GM18909 (cell line): ENCODE measurements around the gene CD83.
"Not testable (repeated sequence)": the region's sequence is repeated elsewhere in the genome, so short reads cannot be mapped to it uniquely, and the experiment has no call there.

Experiments
- ATAC-seq: cut with Tn5 transposase; IDR thresholded peaks from one replicate; pipeline ENCODE4 v1.9.1; 2021; ENCODE audit warnings: mild to moderate bottlenecking; ENCODE audit not compliant: unreplicated experiment, poor library complexity

Gene CD83

GRCh38 chr6:14144678-14145113, 27.1 kb downstream of the CD83 start:
- peak; percentile 83 for ATAC-seq

GRCh38 chr6:14146506-14147096, 29.0 kb downstream of the CD83 start:
- no peak for ATAC-seq

GRCh38 chr6:14147891-14148290, 30.3 kb downstream of the CD83 start:
- no peak for ATAC-seq

- ATAC-seq: no peak
Observed at GRCh38 chr6:14148471-14148870, 30.9 kb downstream of the CD83 start.

- ATAC-seq: no peak
Observed at GRCh38 chr6:14149053-14149738, 31.6 kb downstream of the CD83 start.

GRCh38 chr6:14149739-14150130, 32.2 kb downstream of the CD83 start:
- no peak for ATAC-seq

- not testable (repeated sequence) for ATAC-seq
Observed at GRCh38 chr6:14151300-14151699, 33.7 kb downstream of the CD83 start.

- no peak for ATAC-seq
Observed at GRCh38 chr6:14151773-14152172, 34.2 kb downstream of the CD83 start.

- no peak for ATAC-seq
Observed at GRCh38 chr6:14153228-14153627, 35.7 kb downstream of the CD83 start.

GRCh38 chr6:14159090-14159489, 41.5 kb downstream of the CD83 start:
- ATAC-seq: no peak

- no peak for ATAC-seq
Observed at GRCh38 chr6:14162826-14163225, 45.3 kb downstream of the CD83 start.

GRCh38 chr6:14165091-14165490, 47.5 kb downstream of the CD83 start:
- ATAC-seq: no peak

GRCh38 chr6:14166839-14167238, 49.3 kb downstream of the CD83 start:
- ATAC-seq: no peak

- no peak for ATAC-seq
Observed at GRCh38 chr6:14170128-14170527, 52.6 kb downstream of the CD83 start.

- no peak for ATAC-seq
Observed at GRCh38 chr6:14172562-14172961, 55.0 kb downstream of the CD83 start.

GRCh38 chr6:14174226-14174625, 56.7 kb downstream of the CD83 start:
- no peak for ATAC-seq

- ATAC-seq: no peak
Observed at GRCh38 chr6:14174996-14175395, 57.4 kb downstream of the CD83 start.

- no peak for ATAC-seq
Observed at GRCh38 chr6:14176429-14176828, 58.9 kb downstream of the CD83 start.

GRCh38 chr6:14177413-14178082, 60.0 kb downstream of the CD83 start:
- ATAC-seq: no peak

- ATAC-seq: no peak
Observed at GRCh38 chr6:14178083-14178445, 60.5 kb downstream of the CD83 start.

GRCh38 chr6:14180609-14181008, 63.0 kb downstream of the CD83 start:
- ATAC-seq: no peak

- no peak for ATAC-seq
Observed at GRCh38 chr6:14182916-14183315, 65.3 kb downstream of the CD83 start.
